BE2C (cell line): ENCODE results near the gene SPSB2.
A peak's percentile ranks its signal among the peaks of the same experiment; 100 is the strongest.

Experiments used
- DNase-seq: peaks from one replicate; pipeline ENCODE4 v3.0.0-alpha.2; 2020
- H3K27me3 ChIP-seq: fragments of 250-450 bp; sonication (Bioruptor Pico); 2 replicates; pipeline ENCODE4 v1.5.1; 2020; ENCODE audit warnings: mild to moderate bottlenecking
- H3K36me3 ChIP-seq: fragments of 250-450 bp; sonication (Bioruptor Pico); 2 replicates; pipeline ENCODE4 v1.5.1; 2020; ENCODE audit warnings: mild to moderate bottlenecking
- H3K4me1 ChIP-seq: fragments of 250-450 bp; sonication (Bioruptor Pico); 2 replicates; pipeline ENCODE4 v1.5.1; 2020
- H3K4me3 ChIP-seq: 2 replicates; pipeline ENCODE4 v1.5.1; 2011; ENCODE audit warnings: low read depth, low read length
- H3K9me3 ChIP-seq: fragments of 250-450 bp; sonication (Bioruptor Pico); 2 replicates; pipeline ENCODE4 v1.5.1; 2020
- CTCF ChIP-seq: IDR thresholded peaks from 2 replicates; pipeline ENCODE4 v1.5.1; 2012; ENCODE audit warnings: mild to moderate bottlenecking, low read depth, low read length

Gene SPSB2

DNA sequence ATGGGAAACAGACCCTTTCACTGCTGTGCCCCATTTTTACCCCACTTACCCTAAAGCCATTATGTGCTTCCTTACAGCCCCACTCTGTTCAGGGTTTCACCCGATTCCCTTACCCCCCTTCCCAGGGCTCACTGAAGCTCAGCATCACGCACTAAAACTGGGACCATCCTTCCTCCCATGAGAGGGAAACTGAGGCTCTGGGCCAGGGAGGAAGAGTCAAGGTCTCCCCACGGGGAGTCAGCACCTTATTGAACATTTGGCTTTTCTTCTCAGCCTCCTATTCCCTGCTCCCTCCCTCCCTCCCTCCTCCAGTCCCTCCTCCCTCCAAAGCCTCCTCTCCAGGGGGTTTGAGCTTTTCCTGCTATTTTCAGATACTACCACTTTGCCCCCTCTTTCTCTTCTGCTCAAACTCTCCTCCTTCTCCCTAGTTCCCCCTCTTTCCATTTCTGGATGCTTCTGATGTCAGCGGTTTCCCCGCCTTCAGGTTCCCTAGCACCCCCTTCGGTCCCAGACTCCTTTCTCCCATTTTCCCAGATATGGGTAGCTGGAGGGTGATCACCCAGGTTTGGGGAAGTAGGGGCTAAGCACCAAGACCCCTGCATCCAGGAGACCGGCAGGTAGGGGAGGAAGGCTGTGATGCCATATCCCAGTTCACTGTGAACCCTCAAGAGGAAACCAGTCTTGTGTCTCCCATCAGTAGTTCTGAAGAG, 50.5 kb downstream of the SPSB2 start:
- no peaks in the 10 kb centered on the region for H3K9me3 ChIP-seq
- peak overlapping the region; percentile 64 for H3K4me3 ChIP-seq
- DNase-seq, result no peak
- no peaks in the 10 kb centered on the region for H3K27me3 ChIP-seq
- H3K36me3 ChIP-seq, result no peaks in the 10 kb centered on the region
- TF ChIP-seq CTCF, result no peak
- peaks cover 30% of the 10 kb centered on the region for H3K4me1 ChIP-seq

- Histone ChIP-seq H3K4me3 (peak within 1 kb of the TSS; percentile 64), H3K9me3 (no peaks in the 10 kb centered on the region), H3K36me3 (no peaks in the 10 kb centered on the region), H3K27me3 (no peaks in the 10 kb centered on the region), H3K4me1 (peaks cover 25% of the 10 kb centered on the region)
- no peak for TF ChIP-seq CTCF
- peak; percentile 80 for DNase-seq
These were observed 51.3 kb downstream of the SPSB2 start, which contains the start of gene GPR162 for GRCh38 chr12:6821591-6822425. Gene GPR162, plus strand, starts transcription at chr12:6821821. Its CDS starts 2,078 bp downstream, at chr12:6823899.
